HG03135 (cell line): Measurements from ENCODE around the gene IQCN.

Experiments used
- ATAC-seq: cut with Tn5 transposase; IDR thresholded peaks from one replicate; pipeline ENCODE4 v1.9.1; 2021; ENCODE audit warnings: mild to moderate bottlenecking, moderate library complexity; ENCODE audit not compliant: unreplicated experiment

Gene IQCN

GRCh38 chr19:18269070-18269723 lies 5.1 kb downstream of the IQCN start:
- ATAC-seq: no peak

GRCh38 chr19:18266771-18267686 lies 7.2 kb downstream of the IQCN start:
- ATAC-seq: no peak

- no peak for ATAC-seq
Observed at GRCh38 chr19:18265582-18265981, 8.7 kb downstream of the IQCN start.

- ATAC-seq: no peak
Observed at GRCh38 chr19:18264971-18265540, 9.2 kb downstream of the IQCN start.

- no peak for ATAC-seq
Observed at GRCh38 chr19:18264137-18264854, 10.0 kb downstream of the IQCN start.

- ATAC-seq: no peak
Observed at GRCh38 chr19:18263324-18264136, 10.7 kb downstream of the IQCN start.

- no peak for ATAC-seq
Observed at GRCh38 chr19:18262917-18263316, 11.3 kb downstream of the IQCN start.

- no peak for ATAC-seq
Observed at GRCh38 chr19:18262144-18262543, 12.1 kb downstream of the IQCN start.

GRCh38 chr19:18261474-18261873 lies 12.8 kb downstream of the IQCN start:
- no peak for ATAC-seq

GRCh38 chr19:18259893-18260292 lies 14.4 kb downstream of the IQCN start:
- ATAC-seq: no peak

GRCh38 chr19:18257503-18258470 lies 16.5 kb downstream of the IQCN start:
- ATAC-seq: no peak

GRCh38 chr19:18254546-18255503 lies 19.4 kb downstream of the IQCN start:
- no peak for ATAC-seq

GRCh38 chr19:18253716-18254115 lies 20.5 kb downstream of the IQCN start:
- no peak for ATAC-seq

- ATAC-seq: no peak
Observed at GRCh38 chr19:18253130-18253529, 21.1 kb downstream of the IQCN start.

- ATAC-seq: no peak
Observed at GRCh38 chr19:18252370-18252717, 21.9 kb downstream of the IQCN start.

GRCh38 chr19:18251587-18252369 lies 22.5 kb downstream of the IQCN start:
- ATAC-seq: no peak

- no peak for ATAC-seq
Observed at GRCh38 chr19:18249834-18250233, 24.4 kb downstream of the IQCN start.
